GM12801 (cell line): Measurements from ENCODE around the gene GPRC5C.

Source experiments
- CTCF ChIP-seq: IDR thresholded peaks from one replicate; pipeline ENCODE4 v1.5.1; 2011; ENCODE audit warnings: control low read depth; ENCODE audit not compliant: insufficient read length; ENCODE audit errors: extremely low read depth

The GPRC5C gene

GRCh38 chr17:74410001-74410443, 21.9 kb upstream of the GPRC5C start:
- TF ChIP-seq CTCF = no peak

GRCh38 chr17:74412581-74412980, 19.3 kb upstream of the GPRC5C start:
- no peak for TF ChIP-seq CTCF

GRCh38 chr17:74413491-74413890, 18.4 kb upstream of the GPRC5C start:
- TF ChIP-seq CTCF = no peak

GRCh38 chr17:74414510-74414909, 17.4 kb upstream of the GPRC5C start:
- no peak for TF ChIP-seq CTCF

- TF ChIP-seq CTCF = no peak
Observed at GRCh38 chr17:74415608-74416396, 16.1 kb upstream of the GPRC5C start.

GRCh38 chr17:74417178-74418045, 14.5 kb upstream of the GPRC5C start:
- no peak for TF ChIP-seq CTCF

GRCh38 chr17:74419928-74420411, 11.9 kb upstream of the GPRC5C start:
- TF ChIP-seq CTCF = no peak
